Mesenteric fat pad (tissue), 1 donor: ENCODE results near the gene TMEM38A. TPM values are rescaled to one million over a fixed set of nuclear protein-coding genes. Genes with fewer than 3 reads are reported as not detected.
A peak's percentile ranks its signal among the peaks of the same experiment; 100 is the strongest.

Source experiments
- DNase-seq: peaks from one replicate; pipeline ENCODE4 v3.0.0-alpha.2; 2020; ENCODE audit warnings: low spot score
- long read RNA-seq: library from polyadenylated mRNA; unstranded; transcript quantifications from one replicate; pipeline ENCODE4 v2.0.0, GENCODE V29; 2020
- total RNA-seq: library from RNA; stranded (reverse); fragmentation: NEBNext Ultra II Directional; extraction: Animal tissue kit (Norgen Biotek cat#: 25700); gene quantifications from one replicate; pipeline ENCODE4 v1.2.1, GENCODE V29; 2021
- donor health status: DM: yes; HTN: yes; CAD: no.

The TMEM38A gene
- 2.1 TPM for total RNA-seq
- long read RNA-seq, partial matches to known transcripts, result 0 of 2 reads
- long read RNA-seq, other reads (novel, unspliced or antisense), result 0 of 2 reads

- no peak for DNase-seq
These were observed at the start of gene TMEM38A for GRCh38 chr19:16660763-16661479. TSS of gene TMEM38A (plus strand) at chr19:16661139. CDS start at chr19:16661218, 79 bp downstream.

DNA sequence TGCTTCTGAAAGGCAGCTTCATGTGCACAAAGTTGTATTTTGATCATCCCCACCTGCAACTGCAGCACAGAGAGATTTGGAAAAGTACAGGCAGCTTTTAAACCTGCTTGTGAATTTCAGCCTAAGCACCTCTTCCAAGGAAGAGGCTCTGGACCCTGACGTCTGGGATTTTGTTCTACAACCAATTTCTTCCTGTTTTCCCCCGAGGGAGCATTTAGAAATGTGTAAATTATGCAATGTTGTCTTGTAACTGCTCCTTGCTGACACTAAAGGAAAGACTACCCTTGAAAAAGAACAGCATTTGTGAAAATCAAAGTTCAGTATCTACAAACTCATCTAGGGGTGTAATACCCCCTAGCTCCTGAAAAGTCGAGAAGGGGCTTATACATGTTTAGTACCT is 48.3 kb upstream of the TMEM38A start:
- no peak for DNase-seq

- no peak for DNase-seq
These were observed 47.1 kb upstream of the TMEM38A start for GRCh38 chr19:16613841-16614240.

GRCh38 chr19:16614941-16615340 is 46.0 kb upstream of the TMEM38A start:
- DNase-seq, result no peak

DNA sequence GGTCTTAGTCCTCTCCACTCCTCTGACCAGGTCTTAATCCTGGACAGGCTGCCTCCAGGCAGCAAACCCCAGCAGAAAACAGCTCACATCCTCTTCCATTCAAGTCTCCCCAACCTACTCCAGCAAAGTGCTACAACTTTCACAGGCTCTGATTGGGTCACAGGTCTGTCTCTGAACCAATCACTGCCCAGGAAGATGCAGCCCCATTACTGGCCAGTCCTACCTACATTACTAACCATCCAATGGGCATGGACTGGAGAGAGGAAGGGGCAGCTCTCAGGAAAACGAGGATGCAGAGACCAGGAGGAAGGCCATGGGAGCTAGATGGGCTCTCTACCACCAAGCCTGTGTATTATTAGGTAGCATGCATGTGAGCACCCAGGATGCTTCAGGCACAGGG is 45.1 kb upstream of the TMEM38A start:
- no peak for DNase-seq

DNA sequence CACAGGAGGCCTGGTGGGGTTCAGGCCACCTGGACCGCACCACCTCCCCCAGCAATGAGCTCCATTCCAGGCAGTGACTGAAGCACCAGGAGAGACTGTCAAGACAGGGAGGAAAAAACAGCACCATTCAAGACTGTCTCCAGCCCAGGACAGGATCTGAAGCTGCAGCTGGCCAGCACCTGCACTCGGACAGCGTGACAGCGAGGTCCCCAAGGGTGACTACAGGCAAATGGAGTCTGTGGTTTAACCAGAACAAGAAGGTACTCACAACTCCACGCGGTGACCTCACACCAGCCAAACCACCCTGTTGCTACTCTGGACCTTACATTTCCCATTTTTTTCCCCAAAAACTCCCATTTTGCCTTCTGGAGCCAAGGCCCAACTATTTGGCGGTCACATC is 42.7 kb upstream of the TMEM38A start:
- DNase-seq, result no peak

DNA sequence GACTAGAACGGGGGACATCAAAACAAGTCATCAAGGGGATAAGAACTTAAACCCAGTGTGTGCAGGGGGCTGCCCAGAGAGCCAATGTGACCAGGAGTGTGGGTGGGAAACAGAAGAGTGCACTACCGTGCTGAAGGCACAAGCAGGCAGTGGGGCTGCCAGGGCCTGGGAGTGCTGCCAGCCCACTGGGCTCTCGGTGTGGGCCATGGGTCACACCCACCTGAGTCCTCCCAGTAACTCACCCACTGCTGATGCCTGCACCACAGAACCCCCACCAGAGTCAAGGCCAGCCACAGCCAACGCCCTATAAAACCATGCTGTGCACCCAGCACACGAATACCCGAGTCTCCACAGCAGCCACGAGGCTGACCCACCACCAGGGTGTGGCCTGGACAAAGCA is 41.5 kb upstream of the TMEM38A start:
- DNase-seq, result no peak

- no peak for DNase-seq
These were observed 40.9 kb upstream of the TMEM38A start for GRCh38 chr19:16620018-16620417.

DNA sequence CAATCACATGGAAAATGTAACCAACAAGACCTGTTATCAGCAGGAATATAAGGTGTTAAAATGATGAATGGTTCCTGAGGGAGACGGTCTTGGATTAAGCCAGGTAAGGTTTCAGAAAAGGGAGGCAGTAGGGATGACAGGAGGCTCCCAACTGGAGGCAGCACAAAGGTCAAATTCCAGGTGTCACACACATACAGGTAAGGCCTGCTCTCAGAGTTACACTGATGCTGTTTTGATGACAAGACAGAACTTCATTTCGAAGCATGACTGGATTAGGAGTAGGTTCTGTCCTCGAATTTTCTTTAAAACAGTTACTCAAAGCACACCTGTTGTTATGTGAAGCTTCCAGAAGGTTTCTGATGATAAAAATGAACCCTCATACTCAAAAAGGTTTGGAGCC is 40.4 kb upstream of the TMEM38A start:
- no peak for DNase-seq

- no peak for DNase-seq
These were observed 39.7 kb upstream of the TMEM38A start for GRCh38 chr19:16621165-16621800.

DNA sequence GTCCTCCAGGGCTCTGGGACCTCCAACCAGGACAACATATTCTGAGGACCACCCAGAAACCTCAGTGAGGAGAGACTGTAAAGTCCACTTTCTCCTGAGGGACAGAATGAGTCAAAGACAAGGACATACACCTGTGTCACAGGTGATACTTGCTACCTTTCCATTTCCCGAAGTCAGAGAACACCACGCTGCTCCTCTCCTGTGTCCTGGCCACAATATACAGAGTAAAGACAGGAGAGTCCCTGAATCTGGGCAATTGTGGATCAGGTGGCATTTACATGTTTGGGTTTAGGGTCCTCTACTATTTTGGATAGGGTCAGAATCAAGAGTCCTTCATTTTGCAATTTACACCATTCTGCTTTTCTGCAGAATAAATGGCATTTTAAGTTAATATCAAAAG is 37.9 kb upstream of the TMEM38A start:
- DNase-seq, result no peak

GRCh38 chr19:16623576-16623975 is 37.4 kb upstream of the TMEM38A start:
- no peak for DNase-seq

- DNase-seq, result no peak
These were observed 36.7 kb upstream of the TMEM38A start for GRCh38 chr19:16624236-16624635.

DNA sequence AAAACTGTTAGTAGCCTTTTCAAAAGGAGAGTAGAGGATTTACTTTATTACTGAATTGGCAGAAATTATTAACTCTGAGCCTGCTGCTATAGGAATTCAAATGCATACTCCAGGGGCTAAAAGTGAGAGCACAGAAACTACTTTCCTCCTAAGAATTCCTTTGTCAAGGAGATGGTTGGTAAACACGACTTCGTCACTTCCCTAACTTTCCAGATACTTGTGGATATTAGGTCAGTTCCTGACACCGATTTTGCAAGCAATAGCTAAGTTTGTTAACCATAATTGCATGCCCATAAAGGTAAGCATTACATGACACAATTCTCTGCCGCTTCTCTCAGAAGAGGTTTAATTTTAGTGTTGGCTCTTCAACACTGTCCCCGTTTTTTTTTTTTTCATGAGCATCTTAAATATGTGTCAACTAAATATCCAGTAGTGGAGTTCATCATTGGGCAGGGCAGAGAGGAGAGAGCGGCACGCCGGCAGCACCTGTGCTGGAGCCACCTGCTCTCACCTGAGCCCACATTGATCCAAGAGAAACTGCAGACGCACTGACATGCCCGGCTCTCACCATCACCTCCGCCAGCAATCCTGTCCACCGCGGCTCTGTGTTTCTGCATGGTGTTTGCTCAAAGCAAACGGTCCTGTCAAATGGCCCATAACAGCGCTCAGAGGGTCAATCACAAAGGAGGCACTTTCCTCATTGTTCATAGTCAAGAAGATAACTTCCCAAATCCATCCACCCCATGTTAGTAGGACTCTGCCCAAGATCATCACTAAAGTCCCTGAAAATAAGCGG is 35.6 kb upstream of the TMEM38A start:
- no peak for DNase-seq

DNA sequence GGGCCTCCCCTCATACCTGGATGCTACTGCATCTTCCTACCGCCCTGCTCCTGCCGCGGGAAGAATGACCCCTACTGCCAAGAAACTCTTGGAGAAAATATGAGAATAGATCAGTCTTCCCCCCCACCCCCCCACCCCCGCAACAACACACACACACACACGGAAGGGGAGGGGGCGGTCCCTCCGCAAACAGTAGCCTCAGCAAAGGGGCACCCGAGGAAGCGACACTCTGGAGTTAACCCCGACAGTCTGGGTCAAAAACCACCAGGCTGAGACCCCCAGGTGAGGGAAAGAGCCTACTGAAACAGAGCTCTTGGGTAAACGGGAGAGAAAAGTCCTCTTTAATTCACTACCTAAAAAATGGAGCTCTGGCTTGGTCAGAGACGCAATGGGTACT is 34.1 kb upstream of the TMEM38A start:
- DNase-seq, result no peak

GRCh38 chr19:16627193-16627927 is 33.6 kb upstream of the TMEM38A start:
- no peak for DNase-seq

- no peak for DNase-seq
These were observed 33.1 kb upstream of the TMEM38A start for GRCh38 chr19:16627928-16628182.

- DNase-seq, result peak; percentile 99
These were observed 32.6 kb upstream of the TMEM38A start, which contains the start of gene MED26 for GRCh38 chr19:16628183-16628983. TSS of gene MED26 (minus strand) at chr19:16628204. CDS start at chr19:16627943, 261 bp downstream.

DNA sequence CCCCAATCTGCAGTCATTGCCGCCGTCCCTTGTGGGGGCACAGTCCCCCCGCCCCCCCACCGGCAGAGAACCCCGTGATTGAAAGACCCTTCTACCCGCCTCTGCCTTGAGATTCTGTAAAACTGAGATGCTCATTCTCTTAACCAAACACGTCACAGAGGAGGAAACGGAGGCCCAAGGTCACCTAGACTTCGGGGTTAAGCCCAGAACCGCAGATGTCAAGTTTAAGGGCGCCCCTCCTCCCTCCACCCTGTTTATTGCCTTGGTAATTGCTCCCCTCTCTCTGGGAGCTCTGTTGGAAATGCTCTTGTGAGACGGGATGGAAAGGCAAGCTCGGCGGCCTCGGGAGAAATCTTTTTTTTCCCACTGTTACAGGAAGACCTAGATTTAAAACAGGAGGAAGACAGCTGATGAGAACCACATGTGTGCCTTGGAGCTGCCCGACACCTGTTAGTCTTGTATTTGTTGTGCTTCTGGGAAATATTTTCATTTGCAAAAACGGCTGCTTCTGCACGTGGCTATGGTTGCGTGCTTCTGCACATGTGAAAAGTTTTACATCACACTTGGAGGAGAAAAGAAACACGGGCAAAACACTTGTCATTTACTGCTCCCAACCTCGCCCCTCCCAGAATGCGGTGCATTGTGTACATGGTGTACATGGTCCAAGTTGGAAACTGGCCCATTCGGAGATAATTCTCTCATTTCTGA is 31.8 kb upstream of the TMEM38A start:
- DNase-seq, result no peak

- DNase-seq, result no peak
These were observed 29.5 kb upstream of the TMEM38A start for GRCh38 chr19:16631465-16631864.
